DOHH2 (cell line): ENCODE measurements around the gene ANKRD34A.

Experiments used
- EZH2phosphoT487 ChIP-seq: fragments of 200-600 bp; sonication (generic); IDR thresholded peaks from 2 replicates; pipeline ENCODE4 v1.6.1; 2017; ENCODE audit warnings: borderline replicate concordance, mild to moderate bottlenecking, antibody characterized with exemption, low read length, moderate library complexity, mixed read lengths
- TF ChIP-seq, protein P1 (sequence below): fragments of 200-600 bp; sonication (generic); IDR thresholded peaks from one replicate; pipeline ENCODE4 v1.5.1; 2014; ENCODE audit warnings: antibody characterized with exemption, mild to moderate bottlenecking, low read depth, low read length; ENCODE audit not compliant: poor library complexity, severe bottlenecking

DNA sequence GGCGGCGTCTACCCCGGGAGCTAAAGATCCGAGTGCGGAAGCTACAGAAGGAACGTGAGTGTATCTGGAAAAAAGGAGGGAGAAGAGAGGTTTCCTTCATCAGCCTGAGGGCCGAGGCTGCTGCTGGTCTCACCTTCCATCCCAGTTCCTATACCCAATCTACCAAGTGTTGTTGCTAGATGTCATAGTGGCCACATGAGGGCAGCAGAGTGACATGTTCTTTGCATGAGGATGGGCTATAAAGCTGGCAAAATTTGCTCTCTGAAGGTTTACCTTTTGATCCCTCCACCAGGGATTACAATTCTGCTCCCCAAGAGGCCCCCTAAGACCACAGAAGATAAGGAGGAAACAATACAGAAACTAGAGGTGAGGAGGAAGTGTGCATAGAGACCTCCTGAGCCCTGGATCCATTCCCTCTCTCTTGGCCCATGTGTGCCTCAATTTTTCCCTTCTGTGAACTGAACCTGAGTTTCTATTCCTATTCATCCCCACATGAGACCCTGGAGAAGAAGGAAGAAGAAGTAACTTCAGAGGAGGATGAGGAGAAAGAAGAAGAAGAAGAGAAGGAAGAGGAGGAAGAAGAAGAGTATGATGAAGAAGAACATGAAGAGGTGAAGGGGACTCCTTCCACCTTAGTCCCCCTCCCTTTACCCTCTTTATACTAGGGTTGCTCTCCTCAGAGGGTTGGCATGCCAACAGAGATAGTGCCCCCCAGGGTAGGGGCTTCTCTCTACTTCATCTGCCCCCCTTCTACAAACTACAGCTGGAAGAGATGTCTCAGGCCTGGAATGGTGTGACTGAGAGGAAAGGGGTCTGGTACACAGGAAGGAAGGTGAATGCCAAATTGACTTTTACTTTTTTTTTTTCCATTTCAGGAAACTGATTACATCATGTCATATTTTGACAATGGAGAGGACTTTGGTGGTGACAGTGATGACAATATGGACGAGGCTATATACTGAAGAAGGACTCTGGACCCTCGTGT lies 13.4 kb upstream of the ANKRD34A start:
- TF ChIP-seq, protein P1, sequence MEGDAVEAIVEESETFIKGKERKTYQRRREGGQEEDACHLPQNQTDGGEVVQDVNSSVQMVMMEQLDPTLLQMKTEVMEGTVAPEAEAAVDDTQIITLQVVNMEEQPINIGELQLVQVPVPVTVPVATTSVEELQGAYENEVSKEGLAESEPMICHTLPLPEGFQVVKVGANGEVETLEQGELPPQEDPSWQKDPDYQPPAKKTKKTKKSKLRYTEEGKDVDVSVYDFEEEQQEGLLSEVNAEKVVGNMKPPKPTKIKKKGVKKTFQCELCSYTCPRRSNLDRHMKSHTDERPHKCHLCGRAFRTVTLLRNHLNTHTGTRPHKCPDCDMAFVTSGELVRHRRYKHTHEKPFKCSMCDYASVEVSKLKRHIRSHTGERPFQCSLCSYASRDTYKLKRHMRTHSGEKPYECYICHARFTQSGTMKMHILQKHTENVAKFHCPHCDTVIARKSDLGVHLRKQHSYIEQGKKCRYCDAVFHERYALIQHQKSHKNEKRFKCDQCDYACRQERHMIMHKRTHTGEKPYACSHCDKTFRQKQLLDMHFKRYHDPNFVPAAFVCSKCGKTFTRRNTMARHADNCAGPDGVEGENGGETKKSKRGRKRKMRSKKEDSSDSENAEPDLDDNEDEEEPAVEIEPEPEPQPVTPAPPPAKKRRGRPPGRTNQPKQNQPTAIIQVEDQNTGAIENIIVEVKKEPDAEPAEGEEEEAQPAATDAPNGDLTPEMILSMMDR, result peak; percentile 88
- TF ChIP-seq EZH2phosphoT487, result no peak
